ENCODE results near the gene KSR2.
A peak's percentile ranks its signal among the peaks of the same experiment; 100 is the strongest.
"Not testable (repeated sequence)": the region's sequence is repeated elsewhere in the genome, so short reads cannot be mapped to it uniquely, and the experiment has no call there.

Gene KSR2

DNA sequence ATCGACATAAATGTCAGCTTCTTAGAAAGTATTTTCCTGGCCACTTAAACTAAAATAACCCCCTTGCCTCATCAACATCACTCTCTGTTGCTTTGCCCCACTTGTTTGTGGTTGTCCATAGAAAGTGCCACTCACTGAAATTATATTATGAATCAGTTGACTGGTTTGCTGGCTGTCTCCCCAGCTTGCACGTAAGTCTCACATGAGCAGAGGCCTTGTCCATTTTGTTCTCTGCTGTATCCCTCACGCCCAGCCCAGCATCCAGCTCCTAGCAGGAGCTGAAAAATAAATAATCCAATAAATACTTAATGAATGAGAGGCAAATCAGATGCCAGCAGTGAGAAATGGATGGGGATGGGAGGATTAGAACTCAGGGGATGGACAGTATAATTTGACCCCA is 159.3 kb downstream of the KSR2 start:
- DNase-seq = no peak

DNA sequence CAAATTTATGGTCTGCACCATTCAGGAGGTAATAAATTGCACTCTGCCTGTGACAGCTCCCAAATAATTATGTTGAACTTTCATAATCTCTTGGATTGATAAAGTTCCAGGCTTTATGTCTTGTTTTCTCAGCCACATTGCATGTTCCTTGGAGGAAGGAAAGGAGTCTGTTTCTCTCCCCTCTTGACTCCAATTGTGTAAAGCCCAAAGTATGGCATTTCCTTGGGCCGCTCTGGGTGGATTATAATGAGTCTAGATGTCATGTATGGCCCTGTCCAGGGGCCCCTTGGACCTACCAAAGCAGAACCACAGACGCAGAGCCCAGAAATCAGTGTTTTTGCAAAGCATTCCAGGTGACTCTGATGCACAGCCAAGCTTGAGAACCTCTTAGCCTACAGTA is 160.8 kb downstream of the KSR2 start:
- DNase-seq = no peak

- no peak for DNase-seq
Observed at GRCh38 chr12:117807355-117807754, 161.4 kb downstream of the KSR2 start.

- no peak for DNase-seq
Observed at GRCh38 chr12:117805865-117806264, 162.9 kb downstream of the KSR2 start.

- DNase-seq = no peak
Observed at GRCh38 chr12:117803001-117803400, 165.8 kb downstream of the KSR2 start.

DNA sequence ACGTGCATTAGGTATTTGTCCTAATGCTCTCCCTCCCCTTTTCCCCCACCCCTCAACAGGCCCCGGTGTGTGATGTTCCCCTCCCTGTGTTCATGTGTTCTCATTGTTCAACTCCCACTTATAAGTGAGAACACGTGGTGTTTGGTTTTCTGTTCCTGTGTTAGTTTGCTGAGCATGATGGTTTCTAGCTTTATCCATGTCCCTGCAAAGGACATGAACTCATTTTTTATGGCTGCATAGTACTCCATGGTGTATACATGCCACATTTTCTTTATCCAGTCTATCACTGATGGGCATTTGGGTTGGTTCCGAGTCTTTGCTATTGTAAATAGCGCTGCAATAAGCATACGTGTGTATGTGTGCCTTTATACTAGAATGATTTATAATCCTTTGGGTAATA is 168.1 kb downstream of the KSR2 start:
- not testable (repeated sequence) for DNase-seq

DNA sequence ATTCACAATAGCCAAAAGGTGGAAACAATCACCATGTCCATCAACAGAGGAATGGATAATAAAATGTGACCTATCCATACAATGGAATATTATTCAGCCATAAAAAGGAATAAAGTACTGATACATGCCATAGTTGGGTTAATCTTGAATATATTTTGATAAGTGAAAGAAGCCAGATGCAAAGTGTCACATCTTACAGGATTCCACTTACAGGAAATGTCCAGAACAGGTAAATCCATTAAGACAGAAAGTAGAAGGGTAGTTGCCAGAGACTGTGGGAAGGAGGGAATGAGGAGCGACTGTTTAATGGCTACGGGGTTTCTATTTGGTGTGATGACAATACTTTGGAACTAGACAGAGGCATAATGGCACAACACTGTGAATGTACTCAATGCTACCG is 171.6 kb downstream of the KSR2 start:
- DNase-seq = no peak

- DNase-seq = no peak
Observed at GRCh38 chr12:117792877-117793424, 175.8 kb downstream of the KSR2 start.

DNA sequence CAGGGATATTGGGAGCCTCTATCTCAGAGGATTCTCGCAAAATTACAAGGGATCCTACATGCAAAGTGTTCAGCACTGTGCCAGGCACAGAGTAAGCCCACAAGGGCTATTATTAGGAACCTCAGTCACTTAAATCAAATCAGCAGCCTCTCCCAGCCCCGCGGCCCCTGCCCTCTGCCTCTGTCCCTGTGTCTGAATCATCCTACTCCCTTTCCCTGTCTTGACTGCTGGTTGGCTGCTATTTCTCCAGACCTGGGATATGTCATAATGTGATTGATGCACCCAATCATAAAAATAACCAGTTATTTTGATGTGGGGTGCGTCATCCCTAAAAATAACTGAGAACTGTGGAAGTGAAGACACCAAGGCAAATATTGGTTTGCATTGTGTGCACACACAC is 176.3 kb downstream of the KSR2 start:
- DNase-seq = no peak

DNA sequence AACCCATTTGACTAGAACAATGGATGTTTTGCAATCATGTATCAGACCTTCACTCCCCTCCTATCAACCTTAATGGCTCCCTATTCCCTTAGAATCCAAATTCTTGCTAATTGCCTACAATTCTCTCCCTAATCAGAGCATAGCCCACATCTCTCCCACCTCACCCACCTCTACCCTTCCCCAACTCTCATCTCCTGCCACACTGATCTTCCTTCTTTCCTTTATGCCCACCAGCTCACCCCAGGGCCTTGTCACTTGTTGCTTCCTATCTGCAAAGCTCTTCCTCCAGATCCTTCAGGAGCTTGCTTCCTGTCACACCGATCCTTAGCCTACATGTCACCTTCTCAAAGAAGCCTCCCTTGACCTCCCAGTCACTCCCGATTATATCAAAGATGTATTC is 177.8 kb downstream of the KSR2 start:
- DNase-seq = no peak

DNA sequence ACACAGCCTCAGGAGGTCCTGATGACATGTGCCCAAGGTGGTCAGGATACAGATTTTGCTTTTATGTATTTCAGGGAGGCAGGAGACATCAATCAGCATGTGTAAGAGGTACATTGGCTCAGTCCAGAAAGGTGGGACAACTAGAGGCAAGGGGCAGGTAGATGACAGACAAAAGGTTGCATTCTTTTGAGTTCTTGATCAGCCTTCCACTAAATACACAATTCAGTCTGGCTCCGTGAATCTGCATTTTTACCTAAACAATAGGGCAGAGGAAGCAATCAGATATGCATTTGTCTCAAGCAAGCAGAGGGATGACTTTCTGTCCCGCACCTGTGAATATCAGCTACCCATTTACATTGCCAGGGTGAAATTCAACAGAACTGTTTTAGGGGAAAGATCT is 178.6 kb downstream of the KSR2 start:
- DNase-seq = no peak

GRCh38 chr12:117789195-117789912 is 179.4 kb downstream of the KSR2 start:
- DNase-seq = no peak

- no peak for DNase-seq
Observed at GRCh38 chr12:117778656-117779055, 190.1 kb downstream of the KSR2 start.

GRCh38 chr12:117774941-117775775 is 193.6 kb downstream of the KSR2 start:
- DNase-seq = peak; percentile 6

DNA sequence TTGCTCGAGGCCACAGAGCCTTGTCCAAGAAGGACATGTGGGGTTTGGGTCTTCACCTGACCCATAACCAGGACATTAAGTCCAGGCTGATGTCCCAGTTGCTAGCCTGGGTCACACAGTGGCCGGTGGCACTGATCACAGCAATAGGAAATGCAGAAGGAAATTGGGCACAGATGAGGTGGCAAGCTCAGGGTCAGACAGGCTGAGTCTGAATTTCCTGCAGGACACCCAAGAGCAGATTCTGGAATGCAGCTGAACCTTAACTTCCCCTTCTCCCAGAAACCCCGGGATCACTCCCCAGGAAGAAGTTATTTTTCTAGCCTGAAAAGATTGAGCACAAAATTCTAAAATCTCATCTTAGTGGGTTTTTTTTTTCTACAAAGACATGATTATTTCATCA is 199.9 kb downstream of the KSR2 start:
- DNase-seq = no peak

- no peak for DNase-seq
Observed at GRCh38 chr12:117766008-117766407, 202.8 kb downstream of the KSR2 start.

DNA sequence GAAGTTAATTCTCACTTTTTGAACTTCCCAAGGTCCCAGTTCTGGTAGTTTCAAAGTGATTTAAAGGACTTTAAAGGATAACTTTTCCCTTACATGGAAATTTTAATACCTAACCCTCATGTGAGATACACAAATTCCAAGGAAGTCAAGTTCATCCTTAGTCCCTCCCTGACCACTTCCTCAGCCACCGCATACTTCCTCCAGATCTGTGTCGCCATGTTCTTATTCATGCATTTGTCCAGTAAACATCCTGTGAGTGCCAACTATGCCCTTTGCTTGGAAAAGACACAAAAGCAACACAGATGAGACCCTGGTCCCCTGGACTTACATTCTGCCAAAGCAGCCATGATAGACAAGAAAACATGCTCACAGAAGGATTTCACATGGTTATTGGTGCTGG is 206.6 kb downstream of the KSR2 start:
- no peak for DNase-seq

DNA sequence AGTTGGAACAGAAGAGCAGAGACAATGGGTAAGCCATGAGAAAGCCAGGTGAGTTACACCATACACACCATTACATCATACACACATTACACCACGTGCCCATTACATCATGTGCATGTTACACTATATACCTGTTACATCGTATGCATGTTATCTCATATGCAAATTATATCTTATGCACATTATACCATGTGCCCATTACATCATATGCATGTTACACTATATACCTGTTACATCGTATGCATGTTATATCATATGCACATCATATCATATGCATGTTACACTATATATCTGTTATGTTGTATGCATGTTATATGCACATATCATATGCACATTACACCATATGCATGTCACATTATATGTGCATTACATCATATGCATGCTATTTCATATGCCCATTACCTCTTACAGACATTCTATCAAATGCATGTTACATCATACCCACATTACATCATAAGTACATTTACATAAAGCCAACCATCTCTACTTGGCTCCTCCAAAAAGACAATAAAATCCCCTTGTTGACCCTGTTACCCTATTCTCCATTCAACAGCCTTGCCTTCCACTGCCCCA is 207.2 kb downstream of the KSR2 start:
- DNase-seq = no peak

GRCh38 chr12:117760990-117761389 is 207.8 kb downstream of the KSR2 start:
- DNase-seq = no peak

DNA sequence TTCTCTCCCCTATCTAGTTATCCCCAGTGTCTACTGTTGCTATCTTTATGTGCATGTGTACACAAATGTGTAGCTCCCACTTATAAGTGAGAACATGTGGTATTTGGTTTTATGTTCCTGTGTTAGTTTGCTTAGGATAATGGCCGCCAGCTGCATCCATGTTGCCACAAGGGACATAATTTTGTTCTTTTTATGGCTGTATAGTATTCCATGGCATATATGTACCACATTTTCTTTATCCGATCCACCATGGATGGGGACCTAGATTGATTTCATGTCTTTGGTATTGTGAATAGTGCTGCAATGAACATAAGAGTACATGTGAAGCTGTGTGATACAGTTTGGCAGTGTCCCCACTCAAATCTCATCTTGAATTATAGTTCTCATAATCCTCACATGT is 218.1 kb downstream of the KSR2 start:
- no peak for DNase-seq

- no peak for DNase-seq
Observed at GRCh38 chr12:117749431-117749830, 219.4 kb downstream of the KSR2 start.

- DNase-seq = not testable (repeated sequence)
Observed at GRCh38 chr12:117746358-117746757, 222.4 kb downstream of the KSR2 start.

DNA sequence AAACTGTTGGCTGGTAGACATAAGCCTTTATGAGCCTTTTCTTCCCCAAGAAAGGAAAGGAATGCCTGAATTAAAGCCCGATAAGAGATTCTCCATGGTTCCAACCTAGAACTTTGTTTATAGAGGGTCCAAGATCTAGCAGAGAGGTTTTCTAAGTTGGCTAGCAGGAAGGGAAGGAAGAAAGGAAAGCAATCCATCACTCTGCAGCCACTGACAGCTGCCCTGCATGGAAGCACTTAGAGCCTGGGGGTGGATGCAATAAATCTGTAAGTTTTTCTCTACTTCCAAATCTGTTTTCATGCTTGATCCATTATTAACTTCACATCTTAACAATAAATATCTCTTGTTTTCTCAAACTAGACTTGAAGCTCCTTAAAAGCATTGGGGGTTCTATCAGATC is 224.4 kb downstream of the KSR2 start:
- no peak for DNase-seq

DNA sequence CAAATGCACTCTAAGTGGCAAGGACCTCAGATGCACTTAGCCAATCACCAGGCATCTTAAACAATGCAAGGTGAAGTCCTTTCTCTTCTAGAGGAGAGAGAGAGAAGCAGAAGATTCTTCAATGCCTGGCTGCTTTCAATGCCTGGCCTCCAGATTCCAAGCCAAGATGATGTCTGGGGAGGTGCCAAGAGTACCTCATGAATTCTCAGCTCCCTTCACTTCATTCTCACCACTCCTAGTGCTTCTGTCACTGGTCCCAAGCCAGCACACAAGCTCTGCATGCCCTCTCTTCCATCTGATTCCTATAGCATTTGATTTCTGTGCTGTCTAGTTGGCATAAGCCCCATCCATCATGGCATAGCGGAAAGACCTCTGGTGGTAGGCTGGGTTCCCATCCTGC is 225.0 kb downstream of the KSR2 start:
- DNase-seq = no peak
